ENCODE results near the gene NR3C1.

DNA sequence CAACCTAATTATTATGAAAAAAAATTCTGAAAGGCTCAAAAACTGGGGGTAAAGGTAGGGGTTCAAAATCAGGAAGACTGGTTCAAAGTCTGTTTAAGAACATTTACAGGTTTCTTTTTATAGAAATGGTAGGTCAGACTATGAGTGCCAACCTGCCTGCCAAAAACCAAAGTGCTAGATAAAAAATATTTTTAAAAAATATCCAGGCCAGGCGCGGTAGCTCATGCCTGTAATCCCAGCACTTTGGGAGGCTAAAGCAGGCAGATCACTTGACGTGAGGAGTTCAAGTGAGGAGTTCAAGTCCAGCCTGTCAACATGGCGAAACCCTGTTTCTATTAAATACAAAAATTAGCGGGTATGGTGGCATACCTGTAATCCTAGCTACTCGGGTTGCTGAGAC lies 67.0 kb downstream of the NR3C1 start:
- TF ChIP-seq ARNTL (CRISPR knock-in tag; IDR thresholded peaks at IDR 0.05; ENCODE audit: borderline replicate concordance, low read depth) (no peak), ZC3H10 (CRISPR knock-in tag; IDR thresholded peaks at IDR 0.05) (no peak), ISL1 (CRISPR knock-in tag; IDR thresholded peaks at IDR 0.05) (no peak), CSDC2 (CRISPR knock-in tag; IDR thresholded peaks at IDR 0.05) (no peak), ZNF565 (CRISPR knock-in tag; conservative IDR thresholded peaks at IDR 0.05; ENCODE audit: low read depth) (no peak), ZNF70 (CRISPR knock-in tag; IDR thresholded peaks at IDR 0.05) (no peak), RARB (CRISPR knock-in tag; IDR thresholded peaks at IDR 0.05) (no peak), OSR1 (CRISPR knock-in tag; IDR thresholded peaks at IDR 0.05) (no peak), GLIS3 (CRISPR knock-in tag; IDR thresholded peaks at IDR 0.05) (no peak)
- TF ChIP-seq, protein P1, sequence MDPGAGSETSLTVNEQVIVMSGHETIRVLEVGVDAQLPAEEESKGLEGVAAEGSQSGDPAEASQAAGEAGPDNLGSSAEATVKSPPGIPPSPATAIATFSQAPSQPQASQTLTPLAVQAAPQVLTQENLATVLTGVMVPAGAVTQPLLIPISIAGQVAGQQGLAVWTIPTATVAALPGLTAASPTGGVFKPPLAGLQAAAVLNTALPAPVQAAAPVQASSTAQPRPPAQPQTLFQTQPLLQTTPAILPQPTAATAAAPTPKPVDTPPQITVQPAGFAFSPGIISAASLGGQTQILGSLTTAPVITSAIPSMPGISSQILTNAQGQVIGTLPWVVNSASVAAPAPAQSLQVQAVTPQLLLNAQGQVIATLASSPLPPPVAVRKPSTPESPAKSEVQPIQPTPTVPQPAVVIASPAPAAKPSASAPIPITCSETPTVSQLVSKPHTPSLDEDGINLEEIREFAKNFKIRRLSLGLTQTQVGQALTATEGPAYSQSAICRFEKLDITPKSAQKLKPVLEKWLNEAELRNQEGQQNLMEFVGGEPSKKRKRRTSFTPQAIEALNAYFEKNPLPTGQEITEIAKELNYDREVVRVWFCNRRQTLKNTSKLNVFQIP (CRISPR knock-in tag; IDR thresholded peaks at IDR 0.05; ENCODE audit: borderline replicate concordance, low read depth), result no peak
- TF ChIP-seq, protein P2, sequence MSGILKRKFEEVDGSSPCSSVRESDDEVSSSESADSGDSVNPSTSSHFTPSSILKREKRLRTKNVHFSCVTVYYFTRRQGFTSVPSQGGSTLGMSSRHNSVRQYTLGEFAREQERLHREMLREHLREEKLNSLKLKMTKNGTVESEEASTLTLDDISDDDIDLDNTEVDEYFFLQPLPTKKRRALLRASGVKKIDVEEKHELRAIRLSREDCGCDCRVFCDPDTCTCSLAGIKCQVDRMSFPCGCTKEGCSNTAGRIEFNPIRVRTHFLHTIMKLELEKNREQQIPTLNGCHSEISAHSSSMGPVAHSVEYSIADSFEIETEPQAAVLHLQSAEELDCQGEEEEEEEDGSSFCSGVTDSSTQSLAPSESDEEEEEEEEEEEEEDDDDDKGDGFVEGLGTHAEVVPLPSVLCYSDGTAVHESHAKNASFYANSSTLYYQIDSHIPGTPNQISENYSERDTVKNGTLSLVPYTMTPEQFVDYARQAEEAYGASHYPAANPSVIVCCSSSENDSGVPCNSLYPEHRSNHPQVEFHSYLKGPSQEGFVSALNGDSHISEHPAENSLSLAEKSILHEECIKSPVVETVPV (CRISPR knock-in tag; IDR thresholded peaks at IDR 0.05), result no peak
- TF ChIP-seq, protein P3, sequence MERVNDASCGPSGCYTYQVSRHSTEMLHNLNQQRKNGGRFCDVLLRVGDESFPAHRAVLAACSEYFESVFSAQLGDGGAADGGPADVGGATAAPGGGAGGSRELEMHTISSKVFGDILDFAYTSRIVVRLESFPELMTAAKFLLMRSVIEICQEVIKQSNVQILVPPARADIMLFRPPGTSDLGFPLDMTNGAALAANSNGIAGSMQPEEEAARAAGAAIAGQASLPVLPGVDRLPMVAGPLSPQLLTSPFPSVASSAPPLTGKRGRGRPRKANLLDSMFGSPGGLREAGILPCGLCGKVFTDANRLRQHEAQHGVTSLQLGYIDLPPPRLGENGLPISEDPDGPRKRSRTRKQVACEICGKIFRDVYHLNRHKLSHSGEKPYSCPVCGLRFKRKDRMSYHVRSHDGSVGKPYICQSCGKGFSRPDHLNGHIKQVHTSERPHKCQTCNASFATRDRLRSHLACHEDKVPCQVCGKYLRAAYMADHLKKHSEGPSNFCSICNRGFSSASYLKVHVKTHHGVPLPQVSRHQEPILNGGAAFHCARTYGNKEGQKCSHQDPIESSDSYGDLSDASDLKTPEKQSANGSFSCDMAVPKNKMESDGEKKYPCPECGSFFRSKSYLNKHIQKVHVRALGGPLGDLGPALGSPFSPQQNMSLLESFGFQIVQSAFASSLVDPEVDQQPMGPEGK (CRISPR knock-in tag; IDR thresholded peaks at IDR 0.05; ENCODE audit: borderline replicate concordance), result no peak
- TF ChIP-seq, protein P4, sequence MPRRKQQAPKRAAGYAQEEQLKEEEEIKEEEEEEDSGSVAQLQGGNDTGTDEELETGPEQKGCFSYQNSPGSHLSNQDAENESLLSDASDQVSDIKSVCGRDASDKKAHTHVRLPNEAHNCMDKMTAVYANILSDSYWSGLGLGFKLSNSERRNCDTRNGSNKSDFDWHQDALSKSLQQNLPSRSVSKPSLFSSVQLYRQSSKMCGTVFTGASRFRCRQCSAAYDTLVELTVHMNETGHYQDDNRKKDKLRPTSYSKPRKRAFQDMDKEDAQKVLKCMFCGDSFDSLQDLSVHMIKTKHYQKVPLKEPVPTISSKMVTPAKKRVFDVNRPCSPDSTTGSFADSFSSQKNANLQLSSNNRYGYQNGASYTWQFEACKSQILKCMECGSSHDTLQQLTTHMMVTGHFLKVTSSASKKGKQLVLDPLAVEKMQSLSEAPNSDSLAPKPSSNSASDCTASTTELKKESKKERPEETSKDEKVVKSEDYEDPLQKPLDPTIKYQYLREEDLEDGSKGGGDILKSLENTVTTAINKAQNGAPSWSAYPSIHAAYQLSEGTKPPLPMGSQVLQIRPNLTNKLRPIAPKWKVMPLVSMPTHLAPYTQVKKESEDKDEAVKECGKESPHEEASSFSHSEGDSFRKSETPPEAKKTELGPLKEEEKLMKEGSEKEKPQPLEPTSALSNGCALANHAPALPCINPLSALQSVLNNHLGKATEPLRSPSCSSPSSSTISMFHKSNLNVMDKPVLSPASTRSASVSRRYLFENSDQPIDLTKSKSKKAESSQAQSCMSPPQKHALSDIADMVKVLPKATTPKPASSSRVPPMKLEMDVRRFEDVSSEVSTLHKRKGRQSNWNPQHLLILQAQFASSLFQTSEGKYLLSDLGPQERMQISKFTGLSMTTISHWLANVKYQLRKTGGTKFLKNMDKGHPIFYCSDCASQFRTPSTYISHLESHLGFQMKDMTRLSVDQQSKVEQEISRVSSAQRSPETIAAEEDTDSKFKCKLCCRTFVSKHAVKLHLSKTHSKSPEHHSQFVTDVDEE (CRISPR knock-in tag; IDR thresholded peaks at IDR 0.05), result no peak

Measured in SK-N-SH treated with all-trans-retinoic acid at 6 μM for 48 hours (cell line).